Breast epithelium (tissue), 3 donors: ENCODE results near the gene ITGA6.
"Not testable (repeated sequence)": the region's sequence is repeated elsewhere in the genome, so short reads cannot be mapped to it uniquely, and the experiment has no call there.

Experiments
- CTCF ChIP-seq, 3 donors: fragments of 450-650 bp; IDR thresholded peaks; one replicate each; pipeline ENCODE4 v1.5.1; 2016 to 2017; ENCODE audit warnings: antibody characterized with exemption in 3 of 3, mild to moderate bottlenecking in 3 of 3, moderate library complexity in 3 of 3
- POLR2A ChIP-seq: fragments of 450-650 bp; IDR thresholded peaks from one replicate; pipeline ENCODE4 v1.6.1; 2016; ENCODE audit warnings: antibody characterized with exemption, mild to moderate bottlenecking, moderate library complexity
- POLR2AphosphoS5 ChIP-seq, 3 donors: sonication (generic); formaldehyde crosslinking; IDR thresholded peaks; one replicate each; pipeline ENCODE4 v1.6.1; 2017; ENCODE audit warnings: antibody characterized with exemption in 3 of 3

GRCh38 chr2:172549802-172550201 lies 122.4 kb downstream of the ITGA6 start:
- not testable (repeated sequence) for TF ChIP-seq CTCF (IDR thresholded peaks at IDR 0.05); POLR2A; POLR2AphosphoS5 (IDR thresholded peaks at IDR 0.05)
